Measurements from ENCODE around the gene NEGR1.

NEGR1 gene

GRCh38 chr1:72051538-72051937 lies 230.8 kb downstream of the NEGR1 start:
- TF ChIP-seq, protein P1, sequence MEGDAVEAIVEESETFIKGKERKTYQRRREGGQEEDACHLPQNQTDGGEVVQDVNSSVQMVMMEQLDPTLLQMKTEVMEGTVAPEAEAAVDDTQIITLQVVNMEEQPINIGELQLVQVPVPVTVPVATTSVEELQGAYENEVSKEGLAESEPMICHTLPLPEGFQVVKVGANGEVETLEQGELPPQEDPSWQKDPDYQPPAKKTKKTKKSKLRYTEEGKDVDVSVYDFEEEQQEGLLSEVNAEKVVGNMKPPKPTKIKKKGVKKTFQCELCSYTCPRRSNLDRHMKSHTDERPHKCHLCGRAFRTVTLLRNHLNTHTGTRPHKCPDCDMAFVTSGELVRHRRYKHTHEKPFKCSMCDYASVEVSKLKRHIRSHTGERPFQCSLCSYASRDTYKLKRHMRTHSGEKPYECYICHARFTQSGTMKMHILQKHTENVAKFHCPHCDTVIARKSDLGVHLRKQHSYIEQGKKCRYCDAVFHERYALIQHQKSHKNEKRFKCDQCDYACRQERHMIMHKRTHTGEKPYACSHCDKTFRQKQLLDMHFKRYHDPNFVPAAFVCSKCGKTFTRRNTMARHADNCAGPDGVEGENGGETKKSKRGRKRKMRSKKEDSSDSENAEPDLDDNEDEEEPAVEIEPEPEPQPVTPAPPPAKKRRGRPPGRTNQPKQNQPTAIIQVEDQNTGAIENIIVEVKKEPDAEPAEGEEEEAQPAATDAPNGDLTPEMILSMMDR (IDR thresholded peaks at IDR 0.05; ENCODE audit: borderline replicate concordance, insufficient read depth, low read depth, low read length), result no peak
- H3K4me3 ChIP-seq (ENCODE audit: low read depth, low read length), result no peak overlapping the region

DNA sequence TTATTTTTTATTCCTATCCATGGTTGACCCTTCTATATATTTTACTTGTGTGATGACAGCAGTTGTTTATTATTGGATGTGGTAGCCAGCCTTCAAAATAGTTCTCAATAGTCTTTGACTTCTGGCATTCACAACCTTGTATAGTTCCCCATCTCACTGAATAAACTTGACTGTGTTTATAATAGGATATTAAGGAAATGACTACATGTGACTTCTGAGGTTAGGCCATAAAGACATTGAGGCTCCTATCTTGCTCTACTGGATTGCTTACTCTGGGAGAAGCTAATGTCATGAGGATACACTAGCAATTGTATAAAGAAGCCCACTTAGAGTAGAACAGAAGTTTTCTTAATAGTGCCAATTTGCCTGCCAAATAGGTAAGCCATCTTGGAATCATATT lies 231.8 kb downstream of the NEGR1 start:
- no peak overlapping the region for H3K4me3 ChIP-seq (ENCODE audit: low read depth, low read length)
- TF ChIP-seq, protein P1 (IDR thresholded peaks at IDR 0.05; ENCODE audit: borderline replicate concordance, insufficient read depth, low read depth, low read length), result no peak

- TF ChIP-seq, protein P1 (IDR thresholded peaks at IDR 0.05; ENCODE audit: borderline replicate concordance, insufficient read depth, low read depth, low read length), result no peak
- no peak overlapping the region for H3K4me3 ChIP-seq (ENCODE audit: low read depth, low read length)
Observed at GRCh38 chr1:72037745-72038343, 244.5 kb downstream of the NEGR1 start.

DNA sequence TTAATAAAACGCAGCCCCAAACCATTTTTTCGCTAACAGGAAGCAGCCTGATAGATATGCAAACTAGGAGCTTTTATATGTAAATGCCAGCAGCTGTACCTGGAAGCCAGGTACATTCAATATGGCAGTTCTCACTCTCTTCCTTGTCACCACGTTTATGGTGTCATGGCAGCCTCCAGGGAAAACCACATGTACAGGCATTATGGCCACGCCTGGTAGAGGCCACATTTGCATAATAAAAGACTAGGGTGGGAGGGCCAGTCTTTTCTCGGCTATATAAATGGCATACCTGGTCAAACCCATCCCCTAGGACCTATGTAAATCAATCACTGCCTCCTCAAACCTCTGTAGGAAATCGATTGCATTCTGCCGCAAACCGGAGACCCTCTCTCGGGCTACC lies 247.5 kb downstream of the NEGR1 start:
- TF ChIP-seq, protein P1 (IDR thresholded peaks at IDR 0.05; ENCODE audit: borderline replicate concordance, insufficient read depth, low read depth, low read length), result no peak

DNA sequence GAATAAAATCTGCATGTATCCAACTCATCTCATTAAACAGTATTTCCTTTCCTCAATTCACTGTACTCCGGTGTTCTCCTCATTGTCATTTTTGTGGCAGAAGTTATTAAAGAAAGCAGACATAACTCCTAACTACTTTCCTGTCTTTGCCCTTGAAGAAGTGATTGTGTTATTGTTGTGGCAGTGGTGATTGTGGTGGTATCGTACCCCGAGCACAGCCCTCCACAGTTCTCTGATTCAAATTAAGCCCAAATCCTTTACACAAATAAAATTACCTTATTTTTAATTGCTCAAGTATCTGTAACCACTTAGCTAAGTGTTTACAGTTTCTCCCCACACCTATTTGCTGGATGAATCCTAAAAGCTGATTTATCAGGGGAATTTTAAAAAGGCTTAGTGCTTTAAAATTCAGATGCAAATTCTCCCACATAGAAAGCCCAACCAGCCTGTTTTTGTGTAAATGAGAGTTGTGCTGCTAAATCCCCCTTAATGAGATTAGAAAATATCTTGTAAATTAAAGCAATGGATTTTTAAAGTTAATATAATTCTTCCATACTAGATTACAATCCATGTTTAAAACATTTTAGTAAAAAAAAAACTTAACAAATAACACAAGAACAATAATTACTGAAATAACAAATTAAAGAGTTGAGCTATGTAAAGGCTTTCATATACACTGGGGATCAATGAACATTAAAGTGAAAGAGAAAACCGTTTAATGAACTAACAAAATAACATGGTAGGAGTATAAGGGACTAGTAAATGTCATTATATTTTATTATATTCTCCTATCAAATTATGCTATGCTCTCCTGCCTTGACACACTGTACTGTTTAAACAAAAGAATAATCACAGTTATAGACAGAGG lies 259.0 kb downstream of the NEGR1 start:
- H3K4me3 ChIP-seq (ENCODE audit: low read depth, low read length), result no peak overlapping the region
- TF ChIP-seq, protein P1 (IDR thresholded peaks at IDR 0.05; ENCODE audit: borderline replicate concordance, insufficient read depth, low read depth, low read length), result no peak

More for the DNA sequence above, 247.5 kb downstream of the NEGR1 start:
- no peak overlapping the region for H3K4me3 ChIP-seq (ENCODE audit: low read depth, low read length)

GRCh38 chr1:72018562-72018961 lies 263.8 kb downstream of the NEGR1 start:
- TF ChIP-seq, protein P1 (IDR thresholded peaks at IDR 0.05; ENCODE audit: borderline replicate concordance, insufficient read depth, low read depth, low read length), result no peak
- no peak overlapping the region for H3K4me3 ChIP-seq (ENCODE audit: low read depth, low read length)

GRCh38 chr1:72015006-72015405 lies 267.3 kb downstream of the NEGR1 start:
- H3K4me3 ChIP-seq (ENCODE audit: low read depth, low read length), result no peak overlapping the region
- TF ChIP-seq, protein P1 (IDR thresholded peaks at IDR 0.05; ENCODE audit: borderline replicate concordance, insufficient read depth, low read depth, low read length), result no peak
